HepG2 (cell line): Measurements from ENCODE around the gene CTNNA3.

Experiments used
- CTCF ChIP-seq: sonication (generic); formaldehyde crosslinking; IDR thresholded peaks from 2 replicates; pipeline ENCODE4 v1.5.0; 2020; ENCODE audit warnings: mild to moderate bottlenecking, missing genetic modification reagents, moderate library complexity
- ELF4 ChIP-seq: sonication (generic); formaldehyde crosslinking; IDR thresholded peaks from 2 replicates; pipeline ENCODE4 v1.5.0; 2020; ENCODE audit warnings: missing genetic modification reagents, mild to moderate bottlenecking, moderate library complexity, borderline replicate concordance
- EP300 ChIP-seq, 3 experiments: sonication (generic) in 1 of 3; formaldehyde crosslinking in 1 of 3; IDR thresholded peaks; 2 replicates each; pipeline versions ENCODE4 v1.5.1 to v1.6.1; 2011 to 2020; ENCODE audit warnings: low read depth in 2 of 3, low read length in 2 of 3, borderline replicate concordance in 1 of 3, improper control_type of control experiment in 1 of 3, mild to moderate bottlenecking in 1 of 3, missing genetic modification reagents in 1 of 3, moderate library complexity in 1 of 3
- MXI1 ChIP-seq: IDR thresholded peaks from 3 replicates; pipeline ENCODE4 v1.6.1; 2012; ENCODE audit warnings: low read depth, low read length, inconsistent platforms, borderline replicate concordance
- ZNF562 ChIP-seq: sonication (generic); formaldehyde crosslinking; IDR thresholded peaks from 2 replicates; pipeline ENCODE4 v1.8.0; 2022; ENCODE audit warnings: missing genetic modification reagents, borderline replicate concordance
- ZNF639 ChIP-seq: conservative IDR thresholded peaks from 2 replicates; pipeline ENCODE4 v1.6.1; 2018; ENCODE audit warnings: missing genetic modification reagents

DNA sequence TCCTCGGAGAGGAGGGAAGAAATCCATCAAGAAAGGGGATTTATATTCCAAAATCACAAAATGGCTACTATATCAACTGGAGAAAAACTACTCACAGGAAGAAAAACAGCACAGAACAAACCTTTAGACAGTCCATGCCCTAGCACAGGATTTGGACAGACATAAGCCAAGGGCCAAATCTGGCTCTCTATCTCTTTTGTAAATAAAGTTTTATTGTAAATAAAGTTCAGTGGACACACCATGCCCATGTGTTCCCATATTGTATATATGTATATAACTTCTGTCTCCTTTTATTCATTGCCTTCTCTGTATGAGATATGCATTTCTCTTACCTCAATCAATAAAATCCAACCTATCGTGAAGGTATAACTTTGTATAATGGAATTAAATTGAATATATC lies 1513.0 kb downstream of the CTNNA3 start:
- TF ChIP-seq ELF4 (no peak), ZNF562 (CRISPR knock-in tag) (no peak), MXI1 (no peak), CTCF (CRISPR knock-in tag) (no peak), EP300 (IDR thresholded peaks at IDR 0.05; ENCODE audit: low read depth in 2 of 2, low read length in 2 of 2) (no peak), EP300 (CRISPR knock-in tag; IDR thresholded peaks at IDR 0.05; ENCODE audit: borderline replicate concordance) (no peak), ZNF639 (CRISPR knock-in tag) (no peak)
